ENCODE results near the gene GALM. TPM values are rescaled to one million over a fixed set of nuclear protein-coding genes. Genes with fewer than 3 reads are reported as not detected.

The GALM gene
- total RNA-seq, 1 experiment from 2014 or later, result 10.0 TPM

DNA sequence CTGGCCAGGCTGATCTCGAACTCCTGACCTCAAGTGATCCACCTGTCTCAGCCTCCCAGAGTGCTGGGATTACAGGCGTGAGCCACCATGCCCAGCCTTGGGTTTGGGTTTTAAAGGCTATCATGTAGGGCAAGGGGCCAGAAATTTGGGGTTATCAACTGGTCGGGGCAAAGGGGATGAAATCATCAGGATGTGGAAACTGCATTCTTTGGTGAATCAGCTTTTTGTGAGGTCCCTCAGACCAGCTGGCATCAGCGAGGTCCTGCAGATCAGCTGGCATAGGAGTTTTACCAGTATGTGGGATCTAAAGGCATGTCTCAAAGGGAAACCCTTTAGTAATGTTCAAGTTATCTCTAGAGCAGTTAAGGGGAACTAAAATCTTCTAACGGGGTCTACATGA is 105.7 kb downstream of the GALM start:
- H2BK5ac ChIP-seq (ENCODE audit: insufficient read length, low read length), result no peak overlapping the region
- DNase-seq, result no peak
- H3T11ph ChIP-seq (ENCODE audit: low read length), result no peak overlapping the region
- H3K27ac ChIP-seq (ENCODE audit: insufficient read length, low read depth, low read length), result no peak overlapping the region
- no peaks in the 10 kb centered on the region for H3K27me3 ChIP-seq (ENCODE audit: insufficient read depth, low read length)
- no peaks in the 10 kb centered on the region for H3K79me2 ChIP-seq (ENCODE audit: insufficient read depth, low read length)
- H3K4me1 ChIP-seq (ENCODE audit: insufficient read depth, low read length), result no peaks in the 10 kb centered on the region
- H3K9me3 ChIP-seq (ENCODE audit: control insufficient read depth, low read depth, low read length), result no peaks in the 10 kb centered on the region
- no peak overlapping the region for H3K4me3 Mint-ChIP-seq
- no peak overlapping the region for H3K27ac Mint-ChIP-seq
- no CpG with 5 or more reads among the region's 5 CpGs for WGBS (ENCODE audit: extremely low coverage, insufficient read length, low lambda C conversion rate)
- no peak overlapping the region for H2AFZ ChIP-seq (ENCODE audit: low read length)
- H4K5ac ChIP-seq (ENCODE audit: insufficient read length, low read depth, low read length), result no peak overlapping the region
- H3K23me2 ChIP-seq (ENCODE audit: insufficient read length, low read depth, low read length, poor library complexity, severe bottlenecking), result no peaks in the 10 kb centered on the region
- H4K91ac ChIP-seq (ENCODE audit: insufficient read length, low read depth, low read length), result no peak overlapping the region
- no peak overlapping the region for H3K4ac ChIP-seq (ENCODE audit: low read depth, low read length)
- no peak overlapping the region for H2BK12ac ChIP-seq (ENCODE audit: insufficient read length, low read depth, low read length)
- no peak overlapping the region for H4K8ac ChIP-seq (replicated peaks; ENCODE audit: insufficient read length, low read depth, low read length)
- no peak overlapping the region for H2BK20ac ChIP-seq (ENCODE audit: low read depth, low read length, poor library complexity, severe bottlenecking)
- TF ChIP-seq, protein P1, sequence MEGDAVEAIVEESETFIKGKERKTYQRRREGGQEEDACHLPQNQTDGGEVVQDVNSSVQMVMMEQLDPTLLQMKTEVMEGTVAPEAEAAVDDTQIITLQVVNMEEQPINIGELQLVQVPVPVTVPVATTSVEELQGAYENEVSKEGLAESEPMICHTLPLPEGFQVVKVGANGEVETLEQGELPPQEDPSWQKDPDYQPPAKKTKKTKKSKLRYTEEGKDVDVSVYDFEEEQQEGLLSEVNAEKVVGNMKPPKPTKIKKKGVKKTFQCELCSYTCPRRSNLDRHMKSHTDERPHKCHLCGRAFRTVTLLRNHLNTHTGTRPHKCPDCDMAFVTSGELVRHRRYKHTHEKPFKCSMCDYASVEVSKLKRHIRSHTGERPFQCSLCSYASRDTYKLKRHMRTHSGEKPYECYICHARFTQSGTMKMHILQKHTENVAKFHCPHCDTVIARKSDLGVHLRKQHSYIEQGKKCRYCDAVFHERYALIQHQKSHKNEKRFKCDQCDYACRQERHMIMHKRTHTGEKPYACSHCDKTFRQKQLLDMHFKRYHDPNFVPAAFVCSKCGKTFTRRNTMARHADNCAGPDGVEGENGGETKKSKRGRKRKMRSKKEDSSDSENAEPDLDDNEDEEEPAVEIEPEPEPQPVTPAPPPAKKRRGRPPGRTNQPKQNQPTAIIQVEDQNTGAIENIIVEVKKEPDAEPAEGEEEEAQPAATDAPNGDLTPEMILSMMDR (conservative IDR thresholded peaks at IDR 0.05), result no peak
- H2BK120ac ChIP-seq (ENCODE audit: low read depth, low read length, poor library complexity, severe bottlenecking), result no peak overlapping the region
- no peak overlapping the region for H3K4me2 ChIP-seq (ENCODE audit: insufficient read depth, insufficient read length, low read length)
- H3K9ac ChIP-seq (ENCODE audit: extremely low read depth, insufficient read length, low read length), result no peak overlapping the region
- no peak overlapping the region for H3K23ac ChIP-seq (ENCODE audit: insufficient read length, low read depth, low read length)
- no peaks in the 10 kb centered on the region; a peak in 1 of 7 replicates for H3K36me3 Mint-ChIP-seq (ENCODE audit: insufficient read depth in 1 of 3, low read depth in 3 of 3)
- H3K9me3 Mint-ChIP-seq, result no peaks in the 10 kb centered on the region; a peak in 1 of 5 replicates
- H3K79me1 ChIP-seq (ENCODE audit: insufficient read depth, low read depth, low read length, poor library complexity, severe bottlenecking), result no peaks in the 10 kb centered on the region
- H3K18ac ChIP-seq (ENCODE audit: insufficient read length, low read depth, low read length), result no peak overlapping the region
- peaks cover 14% of the 10 kb centered on the region for H3K27me3 Mint-ChIP-seq (ENCODE audit: low read depth)
- no peak overlapping the region for H3K14ac ChIP-seq (ENCODE audit: insufficient read depth, low read length)
- H4K20me1 ChIP-seq (ENCODE audit: control insufficient read depth, insufficient read depth, insufficient read length), result no peaks in the 10 kb centered on the region
- no peak overlapping the region for H3K56ac ChIP-seq (ENCODE audit: insufficient read length, low read depth, low read length)
- no peak overlapping the region for H2BK15ac ChIP-seq (ENCODE audit: low read depth, low read length)
- H2AK5ac ChIP-seq (ENCODE audit: insufficient read length, low read length), result no peak overlapping the region
- no peaks in the 10 kb centered on the region for H3K4me1 Mint-ChIP-seq

Data from H9 (cell line).